ENCODE data around the gene LDHA. TPM values are rescaled to one million over a fixed set of nuclear protein-coding genes. Genes with fewer than 3 reads are reported as not detected.

LDHA gene
- total RNA-seq, 6 experiments from 2014 or later, result 227 to 866 (median 656) TPM

DNA sequence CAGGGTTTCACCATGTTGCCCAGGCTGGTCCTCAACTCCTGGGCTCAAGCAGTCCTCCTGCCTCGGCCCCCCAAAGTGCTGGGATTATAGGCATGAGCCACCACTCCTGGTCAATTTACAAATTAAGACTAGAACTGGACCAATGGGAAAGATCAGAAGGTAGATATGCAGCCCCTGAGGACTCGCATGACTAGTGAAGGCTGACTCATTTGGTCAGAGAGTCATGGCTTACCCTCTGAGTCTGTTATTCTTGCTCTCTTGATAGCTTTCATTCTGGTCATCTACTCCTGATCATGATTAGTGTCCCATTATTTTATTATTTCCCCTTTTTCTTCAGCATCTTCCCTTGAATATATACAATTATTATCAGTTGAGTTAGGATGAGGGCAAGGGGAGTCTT lies 58.6 kb downstream of the LDHA start:
- WGBS (ENCODE audit: insufficient coverage, low coverage, low lambda C conversion rate, missing lambda C conversion rate), result 81% methylated on average over 2 of the region's 2 CpGs
- intact Hi-C loops (cut with DNase I), result no loop called here
- no peaks in the 10 kb centered on the region for H3K27me3 ChIP-seq
- DNase-seq, result no peak
- no peaks in the 10 kb centered on the region for H3K9me3 ChIP-seq
- H3K27ac ChIP-seq, result no peak overlapping the region
- TF ChIP-seq, protein P1, sequence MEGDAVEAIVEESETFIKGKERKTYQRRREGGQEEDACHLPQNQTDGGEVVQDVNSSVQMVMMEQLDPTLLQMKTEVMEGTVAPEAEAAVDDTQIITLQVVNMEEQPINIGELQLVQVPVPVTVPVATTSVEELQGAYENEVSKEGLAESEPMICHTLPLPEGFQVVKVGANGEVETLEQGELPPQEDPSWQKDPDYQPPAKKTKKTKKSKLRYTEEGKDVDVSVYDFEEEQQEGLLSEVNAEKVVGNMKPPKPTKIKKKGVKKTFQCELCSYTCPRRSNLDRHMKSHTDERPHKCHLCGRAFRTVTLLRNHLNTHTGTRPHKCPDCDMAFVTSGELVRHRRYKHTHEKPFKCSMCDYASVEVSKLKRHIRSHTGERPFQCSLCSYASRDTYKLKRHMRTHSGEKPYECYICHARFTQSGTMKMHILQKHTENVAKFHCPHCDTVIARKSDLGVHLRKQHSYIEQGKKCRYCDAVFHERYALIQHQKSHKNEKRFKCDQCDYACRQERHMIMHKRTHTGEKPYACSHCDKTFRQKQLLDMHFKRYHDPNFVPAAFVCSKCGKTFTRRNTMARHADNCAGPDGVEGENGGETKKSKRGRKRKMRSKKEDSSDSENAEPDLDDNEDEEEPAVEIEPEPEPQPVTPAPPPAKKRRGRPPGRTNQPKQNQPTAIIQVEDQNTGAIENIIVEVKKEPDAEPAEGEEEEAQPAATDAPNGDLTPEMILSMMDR (IDR thresholded peaks at IDR 0.05), result no peak
- no peak for TF ChIP-seq POLR2A (IDR thresholded peaks at IDR 0.05)
- no peak overlapping the region for H3K4me3 ChIP-seq
- ATAC-seq, result no peak
- no peaks in the 10 kb centered on the region for H3K36me3 ChIP-seq
- H3K4me1 ChIP-seq, result no peaks in the 10 kb centered on the region

DNA sequence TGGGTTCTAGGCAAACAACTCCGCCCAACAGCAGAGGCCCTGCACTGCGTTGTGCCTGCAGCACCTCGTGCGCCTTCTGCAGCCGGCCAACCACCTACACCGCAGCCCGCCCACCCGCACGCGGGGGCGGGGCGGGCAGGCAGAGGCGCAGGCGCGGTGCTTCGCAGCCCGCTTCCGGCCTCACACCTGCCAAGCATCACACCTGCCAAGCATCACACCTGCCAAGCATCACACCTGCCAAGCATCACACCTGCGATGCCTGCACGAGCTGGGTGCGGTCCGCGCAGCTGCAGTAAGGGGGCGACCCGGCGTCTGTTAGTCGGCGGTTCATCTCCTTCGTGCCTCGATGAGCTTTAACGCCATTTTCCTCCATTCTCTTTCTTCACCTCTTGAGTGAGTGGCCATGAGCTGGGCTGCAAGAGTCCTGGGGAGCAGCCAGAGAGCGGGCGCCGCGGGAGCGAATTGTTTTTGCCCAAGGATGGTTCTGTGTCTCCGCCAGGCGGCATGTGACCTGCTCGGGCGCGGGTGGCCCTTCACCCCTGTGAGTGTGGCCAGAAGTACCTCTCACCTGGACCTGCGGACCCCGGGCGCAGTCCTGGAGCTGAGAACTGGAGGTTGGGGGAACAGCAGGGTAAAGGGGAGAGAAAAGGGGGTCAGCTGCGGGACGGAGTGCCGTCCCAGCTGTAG lies 61.5 kb downstream of the LDHA start, which contains the start of gene LDHAL6A:
Gene LDHAL6A (plus strand): TSS at position 171 of the 687 bp plus-strand sequence. CDS start 825 bp downstream, outside the sequence.
- Histone ChIP-seq H3K27me3 (no peaks in the 10 kb centered on the region), H3K4me1 (no peaks in the 10 kb centered on the region), H3K36me3 (no peaks in the 10 kb centered on the region), H3K9me3 (no peaks in the 10 kb centered on the region), H3K4me3 (no peak within 1 kb of the TSS), H3K27ac (no peak within 1 kb of the TSS)
- DNase-seq, result no peak
- 80% methylated on average over 13 of the region's 47 CpGs for WGBS (ENCODE audit: insufficient coverage, low coverage, low lambda C conversion rate, missing lambda C conversion rate)
- ATAC-seq, result no peak
- TF ChIP-seq, protein P1 (IDR thresholded peaks at IDR 0.05), result no peak
- intact Hi-C loops (cut with DNase I), result no loop called here

DNA sequence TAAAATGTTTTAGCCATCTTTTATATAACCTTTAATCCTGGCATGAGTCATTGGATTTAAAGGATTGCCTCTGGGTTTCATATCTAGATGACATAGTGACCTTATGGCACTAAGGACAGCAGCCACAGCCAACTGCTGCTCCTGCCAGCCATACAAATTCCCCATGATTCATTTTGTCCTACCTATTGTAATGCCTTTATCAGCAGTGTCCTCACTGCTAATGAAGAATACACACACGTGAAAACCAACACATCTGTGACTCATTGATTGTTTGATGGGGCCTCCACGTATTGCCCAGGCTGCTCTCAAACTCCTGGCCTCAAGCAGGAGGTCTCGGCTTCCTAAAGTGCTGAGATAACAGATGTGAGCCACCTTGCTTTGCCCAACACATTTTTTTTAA lies 63.1 kb downstream of the LDHA start:
- ATAC-seq (peak; percentile 43 to 98 (median 78)), DNase-seq (peak in 1 of 3 donors; percentile 25)
- Histone ChIP-seq H3K27ac (no peak overlapping the region), H3K36me3 (no peaks in the 10 kb centered on the region), H3K4me3 (no peak overlapping the region), H3K9me3 (no peaks in the 10 kb centered on the region), H3K4me1 (no peaks in the 10 kb centered on the region), H3K27me3 (no peaks in the 10 kb centered on the region)
- intact Hi-C loops (cut with DNase I), result no loop called here
- WGBS (ENCODE audit: insufficient coverage, low coverage, low lambda C conversion rate, missing lambda C conversion rate), result 40% methylated on average over 3 of the region's 3 CpGs
- TF ChIP-seq, protein P1 (IDR thresholded peaks at IDR 0.05), result no peak
- no peak for TF ChIP-seq POLR2A (IDR thresholded peaks at IDR 0.05)

Small RNA genes within 50 kb of the gene (microRNA-seq; reads per million reads assigned to microRNA genes)
- gene MIR3159, result 0 to 0.58 reads per million in 2 donors

Small RNA genes within 50 kb of the gene (small RNA-seq; reads per million reads assigned to genes)
- gene MIR3159, result 0 to 0.77 reads per million in 2 experiments

Other genes with a start within 250 kb of the LDHA start
- not detected for gene MRGPRX4, start 221.7 kb upstream of the LDHA start, total RNA-seq
- gene SAA4, start 157.8 kb upstream of the LDHA start, total RNA-seq, result 1,000 to 10,000 TPM in 3 of 6 experiments, 100 to 1,000 TPM in 3; 798 to 1,388 (median 1,016) TPM
- gene SAA2, start 145.9 kb upstream of the LDHA start, total RNA-seq, result over 10,000 TPM in 5 of 6 experiments, 1,000 to 10,000 TPM in 1; 3,864 to 26,600 (median 17,359) TPM
- over 10,000 TPM in 5 of 6 experiments, 1,000 to 10,000 TPM in 1; 7,699 to 33,192 (median 12,593) TPM for gene SAA1, start 128.3 kb upstream of the LDHA start, total RNA-seq
- gene HPS5, start 72.4 kb upstream of the LDHA start, total RNA-seq, result 10 to 100 TPM; 20.2 to 87.0 (median 41.7) TPM
- gene GTF2H1, start 72.0 kb upstream of the LDHA start, total RNA-seq, result 10 to 100 TPM; 13.3 to 30.7 (median 19.7) TPM
- gene LDHC, start 17.8 kb downstream of the LDHA start, total RNA-seq, result 1 to 10 TPM in 2 of 6 experiments, under 1 TPM in 1, not detected in 3; 0.61 to 1.6 (median 1.5) TPM
- gene LDHAL6A, start 61.3 kb downstream of the LDHA start, total RNA-seq, result not detected
- 10 to 100 TPM; 15.8 to 68.0 (median 25.7) TPM for gene TSG101, start 132.4 kb downstream of the LDHA start, total RNA-seq
- gene UEVLD, start 194.2 kb downstream of the LDHA start, total RNA-seq, result 10 to 100 TPM in 2 of 6 experiments, 1 to 10 TPM in 4; 9.5 to 18.1 (median 9.9) TPM
- 1 to 10 TPM in 3 of 6 experiments, under 1 TPM in 1, not detected in 2; 0.83 to 2.2 (median 1.4) TPM for gene MISFA, start 205.2 kb downstream of the LDHA start, total RNA-seq
- 10 to 100 TPM in 1 of 6 experiments, 1 to 10 TPM in 5; 6.3 to 14.7 (median 8.4) TPM for gene SPTY2D1, start 239.8 kb downstream of the LDHA start, total RNA-seq